Right renal pelvis (tissue), 4 donors: Measurements from ENCODE around the gene OXLD1. TPM values are rescaled to one million over a fixed set of nuclear protein-coding genes. Genes with fewer than 3 reads are reported as not detected.
"Not testable (repeated sequence)": the region's sequence is repeated elsewhere in the genome, so short reads cannot be mapped to it uniquely, and the experiment has no call there.

Experiments used
- DNase-seq, 4 donors: peaks; one replicate each; pipeline ENCODE4 v3.0.0-alpha.2; 2013; ENCODE audit warnings: low read depth in 4 of 4, low spot score in 3 of 4, missing footprints in 1 of 4
- polyA plus RNA-seq, 4 donors: library from polyadenylated mRNA; unstranded; fragments of 120-200 nt; gene quantifications; one replicate each; pipeline ENCODE4 v1.2.1, GENCODE V29; 2013; ENCODE audit not compliant: insufficient read length in 4 of 4

The OXLD1 gene
- polyA plus RNA-seq, 4 donors: 10.4 to 24.0 (median 15.9) TPM

- no peak for DNase-seq
Measured at GRCh38 chr17:81621494-81622130, 44.8 kb downstream of the OXLD1 start.

GRCh38 chr17:81618307-81618706 is 48.1 kb downstream of the OXLD1 start:
- DNase-seq: not testable (repeated sequence)

- DNase-seq: no peak
Measured at GRCh38 chr17:81616877-81617276, 49.5 kb downstream of the OXLD1 start.

GRCh38 chr17:81615401-81615930 is 50.9 kb downstream of the OXLD1 start:
- DNase-seq: no peak

Other genes starting within 250 kb of the OXLD1 start
- 1,000 to 10,000 TPM; 3,124 to 3,561 (median 3,180) TPM for gene ACTG1, start 153.8 kb downstream of the OXLD1 start, polyA plus RNA-seq
- 1 to 10 TPM; 1.1 to 2.3 (median 1.6) TPM for gene FSCN2, start 138.2 kb downstream of the OXLD1 start, polyA plus RNA-seq
- gene FAAP100, start 114.3 kb downstream of the OXLD1 start, polyA plus RNA-seq: 10 to 100 TPM; 23.5 to 31.1 (median 25.0) TPM
- 10 to 100 TPM; 53.1 to 60.3 (median 57.2) TPM for gene NPLOC4, start 29.5 kb downstream of the OXLD1 start, polyA plus RNA-seq
- gene TSPAN10, start 29.4 kb downstream of the OXLD1 start, polyA plus RNA-seq: 1 to 10 TPM; 2.5 to 5.0 (median 2.9) TPM
- 10 to 100 TPM; 10.3 to 17.5 (median 15.2) TPM for gene PDE6G, start 10.1 kb downstream of the OXLD1 start, polyA plus RNA-seq
- 10 to 100 TPM; 12.7 to 17.5 (median 14.1) TPM for gene CCDC137, start 132 bp upstream of the OXLD1 start, polyA plus RNA-seq
- gene ARL16, start 17.2 kb upstream of the OXLD1 start, polyA plus RNA-seq: 10 to 100 TPM; 36.9 to 49.1 (median 45.4) TPM
- gene HGS, start 17.4 kb upstream of the OXLD1 start, polyA plus RNA-seq: 100 to 1,000 TPM in 1 of 4 donors, 10 to 100 TPM in 3; 94.3 to 104 (median 98.0) TPM
- gene MRPL12, start 36.8 kb upstream of the OXLD1 start, polyA plus RNA-seq: 10 to 100 TPM; 41.0 to 68.1 (median 43.5) TPM
- 10 to 100 TPM; 12.5 to 23.3 (median 13.4) TPM for gene SLC25A10, start 45.7 kb upstream of the OXLD1 start, polyA plus RNA-seq
- 10 to 100 TPM in 3 of 4 donors, 1 to 10 TPM in 1; 8.4 to 15.5 (median 13.0) TPM for gene GCGR, start 137.5 kb upstream of the OXLD1 start, polyA plus RNA-seq
- gene MCRIP1, start 166.7 kb upstream of the OXLD1 start, polyA plus RNA-seq: 100 to 1,000 TPM in 1 of 4 donors, 10 to 100 TPM in 3; 75.3 to 135 (median 90.1) TPM
- under 1 TPM in 3 of 4 donors, not detected in 1; 0.18 to 0.36 (median 0.26) TPM for gene PPP1R27, start 168.4 kb upstream of the OXLD1 start, polyA plus RNA-seq
- gene P4HB, start 193.9 kb upstream of the OXLD1 start, polyA plus RNA-seq: 100 to 1,000 TPM; 407 to 439 (median 410) TPM
- 100 to 1,000 TPM; 166 to 199 (median 195) TPM for gene ARHGDIA, start 204.7 kb upstream of the OXLD1 start, polyA plus RNA-seq
- gene ALYREF, start 225.0 kb upstream of the OXLD1 start, polyA plus RNA-seq: 10 to 100 TPM; 72.0 to 93.8 (median 79.3) TPM
- 100 to 1,000 TPM in 1 of 4 donors, 10 to 100 TPM in 3; 64.7 to 120 (median 81.9) TPM for gene ANAPC11, start 225.1 kb upstream of the OXLD1 start, polyA plus RNA-seq
- gene NPB, start 235.6 kb upstream of the OXLD1 start, polyA plus RNA-seq: under 1 TPM; 0.32 to 1.00 (median 0.48) TPM
- 10 to 100 TPM; 44.0 to 53.7 (median 46.6) TPM for gene PCYT2, start 244.8 kb upstream of the OXLD1 start, polyA plus RNA-seq